ENCODE results near the gene SMIM41.

Gene SMIM41

DNA sequence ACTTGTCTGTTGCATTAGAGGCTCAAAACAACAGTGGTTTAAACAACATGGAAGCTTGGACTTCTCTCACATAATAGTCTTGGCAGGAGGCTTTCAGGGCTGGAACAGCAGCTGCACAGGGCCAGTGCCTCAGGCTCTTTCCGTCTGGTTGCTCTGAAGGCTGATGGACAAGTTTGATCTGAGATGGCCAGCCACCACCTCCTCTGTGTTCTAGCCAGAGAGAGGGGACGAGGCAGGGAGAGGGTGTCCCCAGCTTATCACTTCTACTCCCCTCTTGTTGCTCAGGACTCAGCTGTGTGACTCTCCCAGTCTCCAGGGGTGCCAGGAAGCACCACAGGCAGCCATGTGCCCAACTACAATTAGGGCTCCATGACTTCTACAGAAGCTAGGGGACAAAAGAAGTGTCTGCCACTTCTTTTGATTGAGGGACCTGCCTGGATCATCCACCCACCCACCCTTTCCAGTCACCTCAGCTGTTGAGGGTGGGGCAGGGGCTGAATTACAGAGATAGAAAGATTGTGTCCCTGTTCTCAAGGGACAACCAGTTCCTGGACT is 46.6 kb downstream of the SMIM41 start:
- no peak for DNase-seq

DNA sequence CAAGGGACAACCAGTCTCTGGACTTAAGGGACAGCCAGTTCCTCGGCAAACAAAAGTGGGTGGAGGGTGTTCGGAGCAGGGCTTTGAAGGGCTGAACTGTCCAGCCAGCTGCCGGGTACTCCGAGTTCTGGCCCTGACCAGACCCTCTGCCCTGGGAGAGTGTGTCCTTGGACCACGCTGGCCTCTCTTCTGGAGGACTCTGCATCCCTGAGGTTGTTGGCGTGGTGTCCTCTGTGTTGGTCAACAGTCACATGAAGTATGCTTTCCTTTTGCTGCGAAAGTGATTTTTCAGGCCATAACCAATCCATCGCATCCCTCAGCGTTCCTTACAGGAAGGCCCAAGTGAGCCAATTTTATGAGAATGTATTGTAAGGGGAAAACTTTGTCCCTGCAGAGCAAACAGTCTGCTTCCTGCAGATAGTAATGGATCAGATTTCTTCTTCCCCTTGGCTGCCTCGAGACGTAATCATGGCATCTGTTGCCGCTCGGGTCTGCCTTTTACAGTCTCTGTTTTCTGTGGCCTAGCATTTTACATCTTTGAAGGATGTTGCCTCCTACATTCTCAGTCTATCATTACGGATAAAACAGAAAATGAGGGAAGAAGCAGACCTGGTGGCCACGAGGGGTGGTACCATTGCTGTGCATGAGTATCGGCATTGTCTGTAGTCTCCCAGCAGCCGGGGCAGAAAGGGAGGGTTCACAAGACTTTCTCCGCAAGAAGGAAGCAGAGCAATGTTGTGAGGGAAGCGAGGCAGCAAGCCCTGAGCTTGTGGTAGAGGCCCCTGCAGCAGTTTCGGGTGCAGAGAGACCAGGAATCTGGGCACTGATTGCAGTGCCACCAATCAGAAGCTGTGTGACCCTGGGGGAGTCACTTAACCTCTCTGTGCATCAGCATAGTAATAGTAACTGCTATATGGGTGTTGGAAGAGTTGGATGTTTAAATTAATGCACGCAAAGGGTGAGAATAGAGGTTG is 47.4 kb downstream of the SMIM41 start:
- DNase-seq: no peak

DNA sequence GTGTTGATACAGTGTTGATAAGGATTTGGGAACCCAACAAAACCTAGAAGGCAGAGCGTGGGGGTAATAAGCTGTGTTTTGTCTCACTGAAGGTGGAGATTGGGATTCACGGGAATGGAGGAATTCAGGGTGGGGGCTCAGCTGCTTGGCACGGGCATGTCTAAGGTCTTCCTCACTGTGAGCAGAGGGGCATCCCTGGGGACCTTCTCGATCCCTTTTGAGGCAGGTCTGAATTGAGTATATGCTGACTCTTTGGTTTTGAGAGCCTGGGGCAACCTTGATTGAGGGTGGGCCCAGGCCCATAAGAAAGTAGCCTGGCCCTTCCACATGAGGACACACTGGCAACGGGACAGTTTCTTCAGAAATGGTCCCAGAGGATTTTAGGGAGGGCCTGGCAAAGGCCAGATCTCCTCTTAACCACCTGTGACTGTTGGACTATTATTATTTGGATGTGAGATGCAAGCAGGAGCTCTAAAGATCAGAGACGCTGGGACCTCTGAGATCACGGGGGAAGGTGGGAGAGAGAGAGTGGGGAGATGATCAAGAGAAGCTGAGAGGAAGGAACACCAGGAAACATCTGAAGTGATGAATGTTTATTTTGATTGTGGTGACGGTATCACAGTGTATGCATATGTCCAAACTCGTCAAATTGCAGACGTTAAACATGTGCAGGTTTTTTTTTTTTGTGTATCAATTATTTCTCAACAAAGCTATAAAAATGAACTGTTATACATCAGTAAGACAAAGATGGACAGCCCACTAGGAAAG is 48.4 kb downstream of the SMIM41 start:
- no peak for DNase-seq

DNA sequence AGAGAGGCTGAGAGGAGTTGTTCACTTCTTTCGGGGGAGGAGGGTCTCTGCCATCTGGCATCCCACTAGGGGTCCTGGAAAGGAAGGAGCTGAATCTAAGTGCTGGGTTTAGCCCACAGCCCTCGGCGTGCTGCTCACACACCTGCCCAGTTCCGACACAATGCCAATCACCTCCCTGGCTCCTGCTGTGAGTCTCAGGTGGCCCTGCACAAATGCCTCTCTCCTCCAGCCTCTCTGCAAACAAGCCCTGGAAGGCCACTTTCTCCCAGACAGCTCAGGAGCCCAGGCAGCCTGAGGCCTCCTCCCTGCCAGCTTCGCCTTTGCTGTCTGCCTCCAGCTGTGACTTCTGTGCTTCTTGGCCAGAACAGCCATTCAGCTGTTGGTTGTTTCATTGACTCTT is 51.2 kb downstream of the SMIM41 start:
- no peak for DNase-seq

DNA sequence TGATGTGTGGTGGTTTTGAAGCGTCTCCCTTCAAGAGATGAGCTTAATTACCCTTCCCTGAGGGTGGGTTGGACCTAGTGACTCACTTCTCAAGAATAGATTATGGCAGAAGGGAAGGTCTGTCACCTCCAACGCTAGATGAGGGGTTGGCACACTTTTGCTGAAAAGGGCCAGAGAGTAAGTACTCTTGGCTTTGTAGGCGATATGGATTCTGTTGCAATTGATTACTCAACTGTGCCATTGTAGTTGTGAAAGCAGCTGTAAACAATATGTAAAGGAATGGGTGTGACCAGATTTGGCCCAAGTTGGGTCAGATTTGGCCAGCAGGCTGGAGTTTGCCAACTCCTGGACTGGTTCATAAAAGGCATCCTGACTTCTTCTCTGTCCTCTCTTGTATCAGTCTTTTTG is 53.3 kb downstream of the SMIM41 start:
- no peak for DNase-seq

DNA sequence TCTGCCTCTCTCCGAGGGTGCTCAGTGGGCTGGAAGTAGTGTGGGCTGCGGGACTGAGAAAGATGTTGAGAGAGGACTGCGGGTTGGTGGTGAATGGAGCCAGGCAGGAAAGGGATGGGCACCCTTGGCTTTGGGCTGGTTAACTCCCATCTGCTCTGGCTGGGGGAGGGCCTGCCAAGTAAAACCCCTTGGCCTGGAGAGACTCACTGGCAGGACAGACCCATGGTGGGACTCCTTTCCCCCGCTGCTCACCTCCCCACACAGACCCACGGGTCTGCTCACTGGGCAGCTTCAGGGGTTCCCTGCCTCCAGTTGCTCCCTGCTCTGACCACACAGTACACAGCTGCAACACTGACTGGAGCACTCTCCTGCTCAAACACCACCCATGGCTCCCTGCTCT is 58.2 kb downstream of the SMIM41 start:
- no peak for DNase-seq

DNA sequence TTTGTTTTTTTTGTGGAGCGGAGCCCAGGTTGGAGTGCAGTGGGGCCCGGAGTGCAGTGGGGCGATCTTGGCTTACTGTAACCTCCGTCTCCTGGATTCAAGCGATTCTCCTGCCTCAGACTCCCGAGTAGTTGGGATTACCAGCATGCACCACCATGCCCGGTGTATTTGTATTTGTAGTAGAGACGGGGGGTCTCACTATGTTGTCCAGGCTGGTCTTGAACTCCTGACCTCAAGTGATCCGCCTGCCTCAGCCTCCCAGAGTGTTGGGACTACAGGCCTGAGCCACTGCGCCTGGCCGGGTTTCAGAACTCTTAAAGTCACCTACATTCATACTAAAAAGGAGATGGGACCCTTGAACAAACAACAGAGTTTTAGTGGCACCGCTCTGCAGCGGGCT is 59.6 kb downstream of the SMIM41 start:
- DNase-seq: no peak

DNA sequence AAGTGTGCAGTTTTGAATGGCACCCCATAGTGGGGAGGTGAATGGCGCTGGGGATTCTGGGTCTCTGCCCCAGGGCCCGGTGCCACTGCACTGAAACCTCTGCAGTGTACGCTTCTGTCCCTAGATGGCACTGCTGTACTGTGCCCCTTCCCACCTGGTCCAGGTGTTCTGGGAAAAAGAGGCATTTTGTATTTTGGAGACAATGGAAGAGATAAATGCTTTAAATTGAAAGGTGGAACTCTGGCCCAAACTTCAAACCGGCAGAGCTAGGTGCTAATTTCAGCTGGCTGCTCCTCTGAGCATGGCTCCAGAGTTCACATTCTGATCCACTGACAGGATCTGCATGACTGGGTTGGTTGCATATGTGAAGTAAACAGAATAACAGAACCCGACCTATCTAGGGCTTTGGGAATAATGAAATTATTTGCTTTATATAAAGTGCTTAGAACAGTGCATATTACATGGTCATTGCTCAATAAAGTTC is 60.1 kb downstream of the SMIM41 start:
- DNase-seq: no peak

DNA sequence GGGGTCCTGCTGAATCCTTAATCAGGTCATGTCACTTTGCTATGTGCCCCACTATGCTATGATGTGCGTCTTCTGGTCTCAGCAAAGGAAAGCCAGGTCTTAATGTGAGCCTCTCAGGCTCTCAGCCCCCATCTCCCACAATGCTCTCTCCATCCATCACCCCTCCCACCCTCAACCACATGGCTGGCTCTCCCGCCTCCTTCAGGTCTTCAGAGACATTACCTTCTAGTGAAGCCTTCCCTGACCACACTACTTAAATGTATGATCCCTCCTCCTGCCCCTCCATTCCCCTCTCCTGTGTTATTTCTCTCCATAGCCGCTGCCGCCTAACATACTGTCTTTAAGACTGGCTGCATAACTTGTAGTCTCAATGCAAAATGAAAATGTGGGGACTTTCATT is 61.8 kb downstream of the SMIM41 start:
- no peak for DNase-seq

DNA sequence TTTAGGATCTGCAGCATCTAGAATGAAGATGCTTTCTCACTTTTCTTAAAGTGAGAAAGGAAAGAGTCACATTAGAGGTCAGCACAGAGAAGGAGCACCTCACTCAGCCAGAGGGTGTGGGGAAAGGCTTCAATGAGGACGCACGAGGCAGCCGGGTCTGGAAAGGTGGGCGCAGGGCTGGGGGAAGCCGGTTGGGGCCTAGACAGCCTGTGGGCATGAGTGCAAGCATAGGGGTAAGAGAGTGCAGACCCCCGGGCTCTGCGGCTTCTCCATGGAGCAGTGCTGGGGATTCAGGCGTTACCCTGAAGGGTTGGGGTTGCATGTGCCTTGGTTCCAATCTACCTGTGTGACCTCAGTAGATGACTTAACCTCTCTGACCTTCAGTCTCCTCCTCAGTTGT is 62.4 kb downstream of the SMIM41 start:
- no peak for DNase-seq

DNA sequence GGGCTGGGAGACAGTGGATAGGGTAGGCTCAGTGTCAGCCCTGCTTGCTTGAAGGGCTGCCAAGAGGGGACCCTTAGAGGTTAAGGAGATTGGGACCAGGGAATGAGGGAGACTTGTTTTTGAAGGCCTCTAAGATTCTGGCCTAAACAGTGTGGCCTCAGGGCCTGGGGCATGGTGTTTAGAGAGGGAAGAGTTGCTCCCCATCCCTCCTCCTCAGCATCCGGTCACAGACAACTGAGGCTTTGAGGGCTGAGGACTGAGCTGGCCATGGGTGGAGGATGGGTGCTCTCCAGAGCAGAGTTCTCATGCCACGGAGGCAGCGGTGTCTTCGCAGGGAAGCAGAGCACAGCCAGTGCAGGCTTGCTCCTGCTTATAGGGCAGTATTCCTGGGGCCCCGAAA is 62.9 kb downstream of the SMIM41 start:
- DNase-seq: no peak

DNA sequence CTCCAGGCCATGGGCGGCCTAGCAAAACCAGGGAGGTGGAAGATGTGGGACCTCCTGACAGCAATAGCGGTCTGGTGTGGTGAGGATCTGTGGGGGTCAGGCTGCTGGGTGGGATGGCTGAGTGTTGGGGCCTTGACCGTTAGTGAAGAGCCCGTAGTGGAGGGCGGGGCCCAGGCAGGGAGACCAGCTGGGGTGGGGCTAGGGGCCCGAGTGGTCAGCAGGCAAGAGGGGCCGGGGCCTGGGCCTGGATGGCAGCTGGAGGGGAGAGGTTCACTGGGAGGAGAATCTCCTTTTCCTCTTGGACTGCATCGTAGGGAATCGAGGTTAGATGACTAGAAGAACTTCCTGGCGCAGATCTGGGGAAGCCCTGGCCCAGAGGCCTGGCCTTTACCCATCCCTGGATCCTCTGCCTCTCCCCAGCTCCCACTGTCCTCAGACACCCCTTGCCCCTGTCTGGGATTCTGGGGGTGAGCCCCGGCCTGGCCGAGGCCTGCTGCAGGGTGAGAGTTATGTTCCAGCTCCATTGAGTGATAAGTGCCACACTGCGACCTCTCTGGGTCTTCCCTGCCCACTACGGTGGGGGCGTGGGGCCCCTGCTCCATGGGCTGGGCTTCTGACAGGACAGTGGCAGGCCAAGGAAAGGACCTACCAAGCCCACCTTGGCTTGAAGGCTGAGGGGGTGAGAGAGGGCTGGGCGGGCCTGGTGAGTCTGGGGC is 65.2 kb downstream of the SMIM41 start:
- no peak for DNase-seq

DNA sequence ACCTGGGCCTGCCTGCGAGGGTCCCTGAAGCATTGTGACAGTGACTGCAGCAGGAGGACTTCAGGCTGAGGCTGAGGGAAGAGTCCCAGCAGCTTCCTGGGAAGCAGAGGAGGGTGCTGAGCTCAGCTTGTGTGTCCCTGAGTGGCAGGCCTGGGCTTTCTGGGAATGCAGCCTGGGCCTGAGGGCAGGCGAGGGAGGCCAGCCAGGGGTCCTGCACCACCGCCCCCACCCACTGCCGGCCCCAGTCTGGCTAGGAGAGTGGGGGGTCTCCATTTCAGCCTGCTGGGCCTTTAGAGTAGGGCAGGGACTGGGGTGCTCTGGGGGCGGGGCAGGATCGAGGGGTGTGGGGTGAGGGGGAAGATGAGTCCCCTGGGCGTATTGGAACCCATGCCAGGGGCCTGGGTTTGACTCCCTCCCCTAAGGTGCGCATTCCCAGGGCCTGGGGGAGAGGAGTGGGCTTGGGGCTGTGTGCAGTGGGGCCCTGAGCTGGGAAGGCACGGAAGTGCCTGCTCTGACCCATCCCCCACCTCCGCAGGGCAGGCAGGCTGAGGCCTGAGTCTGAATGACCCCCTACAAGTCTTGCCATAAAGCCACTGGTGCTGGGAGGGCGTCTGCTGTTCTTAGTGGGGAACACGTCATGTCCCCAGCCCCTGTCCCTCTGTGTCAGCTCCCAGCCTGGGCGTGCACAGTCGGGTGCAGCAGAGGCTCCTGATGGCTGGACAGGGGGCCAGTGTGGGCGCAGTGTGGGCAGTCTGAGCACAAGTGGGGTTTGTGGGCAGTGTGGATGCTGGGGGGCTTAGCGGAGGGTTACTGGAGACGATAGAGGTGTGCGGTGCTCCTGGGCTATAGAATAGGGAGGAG is 66.0 kb downstream of the SMIM41 start:
- no peak for DNase-seq

DNA sequence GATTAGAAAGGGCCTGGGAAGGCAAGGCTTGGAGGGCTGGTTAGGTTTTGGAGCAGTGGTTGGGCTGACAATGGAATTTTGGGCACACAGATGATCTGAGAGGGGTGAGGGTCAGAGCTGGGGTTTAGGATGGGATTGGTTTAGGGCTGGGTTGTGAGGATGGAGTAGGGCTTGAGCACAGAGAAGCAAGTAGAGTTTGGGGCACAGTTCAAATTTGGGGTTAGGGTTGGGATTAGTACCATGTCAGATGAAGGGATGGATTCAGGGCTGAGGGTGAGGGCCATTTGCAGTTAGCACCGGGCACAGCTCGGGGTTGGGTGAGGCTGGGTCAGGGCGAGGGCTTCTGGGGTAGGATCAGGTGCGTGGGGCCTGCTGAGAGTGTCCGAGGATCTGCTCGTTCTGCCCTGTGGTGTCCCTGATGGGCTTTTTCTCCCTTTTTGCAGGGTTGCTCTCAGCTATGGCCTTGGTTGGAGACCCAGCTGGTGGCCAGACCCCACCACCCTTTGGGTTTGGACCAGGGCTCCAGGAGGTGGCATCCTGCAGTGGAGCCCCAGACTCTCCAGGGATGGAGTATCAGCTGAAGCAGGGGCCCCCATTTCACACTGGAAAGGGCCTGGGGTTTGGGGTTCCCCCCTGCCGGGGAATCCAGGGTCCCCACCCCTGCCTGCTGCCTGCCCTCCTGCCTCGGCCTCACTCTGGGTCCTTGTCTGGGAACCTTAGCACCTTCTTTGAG is 66.8 kb downstream of the SMIM41 start:
- no peak for DNase-seq

DNA sequence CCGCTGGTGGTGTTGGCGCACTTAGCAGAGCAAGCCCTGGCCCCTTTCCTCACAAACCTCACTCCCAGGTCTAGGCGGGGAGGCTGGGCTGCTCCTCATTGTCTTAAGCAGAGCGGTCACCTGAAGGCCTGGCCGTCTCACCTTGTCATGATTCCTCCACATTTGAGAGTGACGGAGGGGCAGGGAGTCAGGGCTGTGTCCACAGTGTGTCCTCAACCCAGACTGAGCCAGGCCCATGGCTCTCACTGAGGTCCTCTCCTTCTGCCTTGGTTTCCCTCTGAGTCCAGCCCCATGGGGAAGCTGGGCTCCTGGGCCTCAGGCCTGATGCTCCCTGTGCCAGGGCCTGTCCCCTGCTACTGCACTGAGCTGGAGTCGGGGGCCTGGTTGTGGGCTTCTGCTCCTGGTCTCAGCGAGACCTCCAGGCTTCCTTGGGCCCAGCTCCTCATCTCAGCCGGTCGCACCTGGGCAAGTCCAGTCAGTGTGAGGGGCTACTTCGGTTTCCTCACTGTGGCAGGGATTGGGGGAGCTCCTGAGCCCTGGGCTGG is 67.4 kb downstream of the SMIM41 start:
- DNase-seq: no peak

DNA sequence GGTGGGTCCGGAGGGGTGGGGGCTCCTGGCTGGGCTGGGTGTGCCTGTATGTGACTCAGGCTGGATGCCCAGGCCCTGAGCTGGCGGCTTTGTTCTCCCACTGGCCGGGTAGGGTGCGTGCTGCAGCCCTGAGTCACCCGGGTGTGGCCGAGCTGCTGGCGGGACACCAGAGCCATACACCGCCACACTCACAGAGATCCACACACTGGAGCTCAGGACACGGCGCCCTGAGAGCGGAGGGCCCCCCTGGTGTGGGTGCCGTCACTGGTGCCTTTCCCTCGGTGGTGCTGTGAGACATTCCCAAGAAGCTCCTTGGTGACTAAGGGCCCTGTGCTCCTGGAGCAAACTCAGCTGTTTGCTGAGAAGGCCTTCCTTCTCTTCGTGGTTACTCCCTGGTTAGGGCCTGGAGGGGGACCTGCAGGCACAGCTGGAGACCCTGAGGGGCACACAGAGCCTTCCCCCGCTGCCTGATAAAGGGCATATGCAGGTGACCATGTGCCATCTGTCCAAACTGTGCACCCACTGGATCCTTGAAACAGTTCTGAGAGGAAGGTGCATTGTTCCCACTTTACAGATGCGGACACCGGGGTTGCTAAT is 68.0 kb downstream of the SMIM41 start:
- no peak for DNase-seq

DNA sequence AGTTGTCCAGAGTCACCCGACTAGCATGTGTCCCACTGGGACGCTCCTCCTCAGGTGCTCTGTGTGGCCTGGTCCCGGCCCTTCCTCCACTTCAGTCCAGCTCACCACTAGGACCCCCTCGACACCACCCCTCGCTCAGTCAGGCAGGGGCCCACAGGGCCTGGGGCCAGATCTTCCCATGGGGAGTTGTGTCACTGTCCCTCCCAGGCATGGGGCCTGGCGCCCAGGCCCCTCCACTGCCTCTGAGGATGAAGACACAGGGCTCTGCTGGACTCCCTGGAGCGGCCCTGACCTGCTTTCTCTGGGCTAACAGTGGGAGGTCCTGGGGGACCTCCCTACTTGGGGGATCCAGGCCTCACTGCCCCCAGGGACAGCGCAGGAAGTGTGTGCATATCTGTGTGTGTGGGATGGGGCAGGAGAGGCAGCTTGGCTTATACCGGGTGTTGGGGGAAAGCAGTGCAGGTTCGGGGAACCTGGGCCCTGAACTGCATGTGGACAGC is 68.5 kb downstream of the SMIM41 start:
- no peak for DNase-seq

DNA sequence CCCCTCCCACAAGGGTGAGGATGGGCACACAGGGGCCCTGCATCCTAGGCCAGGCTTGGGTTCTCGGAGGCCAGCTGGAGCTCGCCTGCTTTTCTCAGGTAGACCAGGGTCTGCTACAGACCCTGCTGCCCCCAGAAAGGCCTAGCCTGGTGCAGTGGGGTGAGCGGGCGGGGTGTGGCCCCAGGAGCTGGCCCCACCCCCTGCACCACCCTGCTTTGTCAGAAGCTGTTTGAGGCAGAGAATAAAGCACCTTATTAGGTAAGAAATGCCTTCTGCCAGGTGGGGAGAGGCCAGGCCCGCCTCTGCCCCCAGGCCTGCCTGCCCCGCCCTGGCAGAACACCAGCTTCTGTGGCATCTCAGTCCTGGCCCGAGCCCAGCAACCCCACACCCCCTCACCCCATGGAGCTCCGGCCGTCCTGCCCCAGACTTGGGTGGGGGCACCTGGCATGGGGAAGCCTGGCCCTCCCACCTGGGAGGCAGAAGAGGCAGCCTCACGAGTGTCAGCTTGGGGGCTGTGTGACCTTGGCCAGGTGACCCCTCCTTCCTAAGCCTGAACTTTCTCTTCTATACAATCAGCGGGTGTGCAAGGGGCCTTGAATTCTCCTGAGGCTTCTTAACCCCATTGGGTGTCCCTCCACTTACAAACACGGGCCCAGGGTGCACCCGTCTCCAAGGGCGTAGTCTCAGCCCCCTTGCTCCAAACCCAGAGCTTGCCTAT is 69.1 kb downstream of the SMIM41 start:
- no peak for DNase-seq

DNA sequence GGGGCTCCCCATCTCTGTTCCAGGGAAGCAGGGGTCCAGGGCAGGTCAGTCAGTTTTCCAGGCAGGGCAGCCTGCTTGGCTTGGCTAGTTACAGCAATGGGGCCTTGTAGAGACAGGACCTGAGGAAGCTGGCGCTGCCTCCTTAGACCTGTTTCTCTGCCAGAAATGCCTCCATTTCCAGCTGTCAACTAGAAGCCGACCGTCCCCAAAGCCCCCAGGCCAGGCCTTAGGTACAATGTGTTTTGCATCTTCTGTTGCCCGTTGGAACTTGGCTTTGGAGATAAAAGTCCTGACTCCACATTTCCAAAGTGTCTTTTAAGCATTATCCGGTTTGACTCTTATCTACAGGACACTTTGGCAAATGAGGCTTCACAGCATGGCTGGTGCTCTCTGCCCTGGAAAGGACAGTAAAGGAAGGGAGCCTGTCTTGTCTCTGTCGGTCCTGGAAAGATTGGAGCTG is 69.7 kb downstream of the SMIM41 start:
- DNase-seq: no peak
